Brain microvascular endothelial cell (primary cell): ENCODE results near the gene RND2.

ENCODE experiments used
- DNase-seq: peaks from one replicate; pipeline ENCODE4 v3.0.0-alpha.2; 2020
- H3K27ac ChIP-seq: fragments of 250-450 bp; sonication (Bioruptor Pico); 2 replicates; pipeline ENCODE4 v1.5.1; 2020; ENCODE audit warnings: mild to moderate bottlenecking, moderate library complexity
- H3K27me3 ChIP-seq: fragments of 250-450 bp; sonication (Bioruptor Pico); replicated peaks from 2 replicates; pipeline ENCODE4 v1.5.1; 2020; ENCODE audit warnings: mild to moderate bottlenecking
- H3K36me3 ChIP-seq: fragments of 250-450 bp; sonication (Bioruptor Pico); replicated peaks from 2 replicates; pipeline ENCODE4 v1.5.1; 2020; ENCODE audit warnings: mild to moderate bottlenecking
- H3K4me3 ChIP-seq: 2 replicates; pipeline ENCODE4 v1.5.1; 2011; ENCODE audit warnings: low read depth, mild to moderate bottlenecking, control low read depth, low read length, moderate library complexity
- in situ Hi-C: cut with HindIII; loops from 2 replicates; pipeline ENCODE4 v1.10.0; 2017; ENCODE audit warnings: low sequenced_read_pairs, low pct_ligation_motif_present
- TF ChIP-seq, protein P1 (sequence below): IDR thresholded peaks from 2 replicates; pipeline ENCODE4 v1.5.1; 2011; ENCODE audit warnings: low read depth, mild to moderate bottlenecking, moderate library complexity, low read length, control low read depth, inconsistent platforms; ENCODE audit errors: missing control alignments

Gene RND2

DNA sequence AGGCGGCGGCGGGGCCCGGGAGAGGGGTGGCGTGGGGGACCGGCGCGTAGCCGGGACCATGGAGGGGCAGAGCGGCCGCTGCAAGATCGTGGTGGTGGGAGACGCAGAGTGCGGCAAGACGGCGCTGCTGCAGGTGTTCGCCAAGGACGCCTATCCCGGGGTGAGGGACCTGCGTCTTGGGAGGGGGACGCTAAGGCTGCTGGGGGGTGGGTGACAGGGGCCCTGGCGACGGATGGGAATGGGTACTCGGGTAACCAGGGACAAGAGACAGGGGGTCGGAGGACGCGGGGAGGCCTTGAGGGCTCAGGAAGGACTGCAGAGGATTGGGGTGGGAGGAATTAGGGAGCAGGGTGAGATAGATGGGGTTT is 243 bp downstream of the RND2 start:
- Histone ChIP-seq H3K36me3 (no peaks in the 10 kb centered on the region), H3K27me3 (no peaks in the 10 kb centered on the region), H3K4me3 (peak overlapping the region; percentile 49), H3K27ac (no peak overlapping the region)
- no peak for DNase-seq
- in situ Hi-C loops, result no loop called here
- TF ChIP-seq, protein P1, sequence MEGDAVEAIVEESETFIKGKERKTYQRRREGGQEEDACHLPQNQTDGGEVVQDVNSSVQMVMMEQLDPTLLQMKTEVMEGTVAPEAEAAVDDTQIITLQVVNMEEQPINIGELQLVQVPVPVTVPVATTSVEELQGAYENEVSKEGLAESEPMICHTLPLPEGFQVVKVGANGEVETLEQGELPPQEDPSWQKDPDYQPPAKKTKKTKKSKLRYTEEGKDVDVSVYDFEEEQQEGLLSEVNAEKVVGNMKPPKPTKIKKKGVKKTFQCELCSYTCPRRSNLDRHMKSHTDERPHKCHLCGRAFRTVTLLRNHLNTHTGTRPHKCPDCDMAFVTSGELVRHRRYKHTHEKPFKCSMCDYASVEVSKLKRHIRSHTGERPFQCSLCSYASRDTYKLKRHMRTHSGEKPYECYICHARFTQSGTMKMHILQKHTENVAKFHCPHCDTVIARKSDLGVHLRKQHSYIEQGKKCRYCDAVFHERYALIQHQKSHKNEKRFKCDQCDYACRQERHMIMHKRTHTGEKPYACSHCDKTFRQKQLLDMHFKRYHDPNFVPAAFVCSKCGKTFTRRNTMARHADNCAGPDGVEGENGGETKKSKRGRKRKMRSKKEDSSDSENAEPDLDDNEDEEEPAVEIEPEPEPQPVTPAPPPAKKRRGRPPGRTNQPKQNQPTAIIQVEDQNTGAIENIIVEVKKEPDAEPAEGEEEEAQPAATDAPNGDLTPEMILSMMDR, result no peak

DNA sequence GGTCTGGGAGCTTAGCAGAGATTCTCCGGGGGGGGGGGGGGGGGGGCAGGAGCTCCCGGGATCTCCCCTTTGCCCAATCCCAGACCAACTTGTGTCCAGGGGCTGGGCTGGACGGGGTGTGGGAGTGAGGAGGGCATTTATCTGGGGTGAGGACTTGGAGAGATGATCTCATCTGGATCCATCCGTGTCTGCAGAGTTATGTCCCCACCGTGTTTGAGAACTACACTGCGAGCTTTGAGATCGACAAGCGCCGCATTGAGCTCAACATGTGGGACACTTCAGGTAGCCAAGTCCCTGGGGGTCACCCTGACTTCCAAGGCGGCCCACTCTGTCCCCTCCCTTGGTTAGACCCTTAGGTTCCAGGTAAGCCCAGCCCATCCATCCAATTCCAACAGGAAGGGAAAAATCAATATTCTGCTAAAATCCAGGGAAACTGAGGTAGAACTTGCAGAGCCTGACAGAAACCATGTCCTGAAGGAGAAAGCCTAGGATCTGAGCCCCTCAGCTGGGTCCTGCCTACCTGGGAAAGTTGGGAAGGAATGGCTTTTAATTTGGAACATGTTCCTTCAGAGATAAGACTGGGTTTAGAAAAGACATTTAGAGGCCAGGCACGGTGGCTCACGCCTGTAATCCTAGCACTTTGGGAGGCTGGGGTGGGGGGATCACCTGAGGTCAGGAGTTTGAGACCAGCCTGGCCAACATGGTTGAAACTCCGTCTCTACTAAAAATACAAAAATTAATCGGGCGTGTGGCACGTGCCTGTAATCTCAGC is 921 bp downstream of the RND2 start:
- TF ChIP-seq, protein P1, result no peak
- in situ Hi-C loops, result no loop called here
- no peaks in the 10 kb centered on the region for H3K36me3 ChIP-seq
- no peak overlapping the region for H3K27ac ChIP-seq
- no peak for DNase-seq
- no peak overlapping the region for H3K4me3 ChIP-seq
- H3K27me3 ChIP-seq, result no peaks in the 10 kb centered on the region

DNA sequence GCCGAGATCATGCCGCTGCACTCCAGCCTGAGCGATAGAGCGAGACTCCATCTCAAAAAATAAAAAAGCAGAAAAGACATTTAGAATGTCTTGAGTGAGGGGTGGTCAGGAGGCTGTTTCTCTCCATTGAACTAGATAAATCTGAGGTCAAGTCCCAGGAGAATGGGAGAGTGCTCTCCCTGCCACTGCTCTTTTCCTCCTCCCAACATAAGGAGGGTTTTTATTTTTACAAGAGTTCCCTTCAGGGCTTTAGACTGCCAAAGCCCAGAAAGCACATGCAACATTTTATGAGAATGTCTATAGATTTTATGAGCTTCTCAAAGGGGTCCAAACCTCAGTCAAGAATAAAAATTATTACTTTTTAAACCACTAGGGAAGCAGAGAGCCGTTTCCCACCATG is 1.6 kb downstream of the RND2 start:
- no peaks in the 10 kb centered on the region for H3K27me3 ChIP-seq
- no peak overlapping the region for H3K4me3 ChIP-seq
- DNase-seq, result no peak
- TF ChIP-seq, protein P1, result no peak
- H3K36me3 ChIP-seq, result no peaks in the 10 kb centered on the region
- in situ Hi-C loops, result no loop called here
- no peak overlapping the region for H3K27ac ChIP-seq

DNA sequence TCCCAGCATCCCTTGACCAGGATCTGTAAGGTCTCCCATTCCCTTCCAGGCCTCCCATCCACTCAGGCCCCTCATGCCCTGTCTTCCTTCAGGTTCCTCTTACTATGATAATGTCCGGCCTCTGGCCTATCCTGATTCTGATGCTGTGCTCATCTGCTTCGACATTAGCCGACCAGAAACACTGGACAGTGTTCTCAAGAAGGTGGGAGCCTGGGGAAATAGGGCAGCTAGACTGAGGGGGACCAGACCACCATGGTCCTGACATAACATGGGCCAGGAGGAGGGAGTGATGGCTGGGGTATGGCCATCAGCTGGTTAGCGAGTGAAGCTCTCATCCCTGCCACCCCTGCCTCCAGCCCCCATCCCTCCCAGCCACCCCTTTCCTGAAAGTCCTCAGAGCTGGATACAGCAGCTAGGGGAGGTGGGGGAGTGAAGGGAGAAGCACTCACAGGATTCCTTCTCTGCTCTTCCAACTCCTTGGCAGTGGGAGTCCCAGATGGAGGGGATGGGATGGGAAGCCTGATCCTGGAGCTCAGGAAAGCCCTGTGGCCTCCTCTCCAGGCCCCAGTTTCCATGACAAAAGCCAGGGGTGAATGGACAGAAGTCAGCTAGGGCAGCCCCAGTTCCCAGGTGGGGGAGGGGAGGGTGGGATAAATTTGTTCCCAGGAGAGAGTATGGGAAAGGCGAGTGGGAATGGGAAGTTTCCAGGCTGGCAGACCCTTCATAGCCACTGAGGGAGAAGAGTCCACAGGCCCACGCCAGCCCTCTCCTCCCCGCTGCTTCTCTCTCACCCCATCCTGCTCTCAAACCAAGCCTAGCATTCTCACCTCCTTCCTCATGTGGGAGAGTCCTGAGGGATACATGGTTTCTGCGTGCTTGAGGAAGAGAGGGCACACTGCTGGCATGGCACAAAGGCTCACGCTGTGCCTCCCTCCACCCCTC is 2.3 kb downstream of the RND2 start:
- no peak for DNase-seq

DNA sequence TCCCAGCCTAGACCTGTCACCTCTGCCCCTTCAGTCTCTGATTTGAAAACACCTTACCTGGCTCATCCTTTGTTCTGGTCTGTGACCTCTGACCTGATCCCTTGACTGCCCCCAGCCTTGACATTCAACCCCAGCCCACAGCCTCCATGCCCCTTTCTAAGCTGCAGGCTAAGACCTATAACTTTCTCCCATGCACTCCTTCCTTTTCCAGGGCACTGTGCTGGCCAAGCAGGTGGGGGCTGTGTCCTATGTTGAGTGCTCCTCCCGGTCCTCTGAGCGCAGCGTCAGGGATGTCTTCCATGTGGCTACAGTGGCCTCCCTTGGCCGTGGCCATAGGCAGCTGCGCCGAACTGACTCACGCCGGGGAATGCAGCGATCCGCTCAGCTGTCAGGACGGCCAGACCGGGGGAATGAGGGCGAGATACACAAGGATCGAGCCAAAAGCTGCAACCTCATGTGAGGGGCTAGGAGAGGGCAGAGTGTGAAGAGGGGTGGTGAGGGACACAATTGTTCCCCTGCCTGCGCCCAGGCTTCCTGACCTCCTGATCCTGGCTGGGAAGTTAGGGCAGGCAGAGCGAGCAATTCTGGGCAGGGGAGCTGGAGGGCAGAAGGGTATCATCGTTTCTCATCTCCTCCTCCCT is 3.3 kb downstream of the RND2 start:
- TF ChIP-seq, protein P1, result no peak
- H3K4me3 ChIP-seq, result no peak overlapping the region
- H3K27ac ChIP-seq, result no peak overlapping the region
- in situ Hi-C loops, result no loop called here
- H3K36me3 ChIP-seq, result no peaks in the 10 kb centered on the region
- no peaks in the 10 kb centered on the region for H3K27me3 ChIP-seq
- DNase-seq, result no peak

More for the DNA sequence above, 2.3 kb downstream of the RND2 start:
- in situ Hi-C loops, result no loop called here
- H3K27me3 ChIP-seq, result no peaks in the 10 kb centered on the region
- H3K36me3 ChIP-seq, result no peaks in the 10 kb centered on the region
- no peak overlapping the region for H3K4me3 ChIP-seq
- TF ChIP-seq, protein P1, result no peak
- no peak overlapping the region for H3K27ac ChIP-seq
